NCI-H2107 treated with DMSO at 0.1 percent for 48 hours (cell line): ENCODE data around the gene DDI2.
A peak's percentile ranks its signal among the peaks of the same experiment; 100 is the strongest.
"Not testable (repeated sequence)": the region's sequence is repeated elsewhere in the genome, so short reads cannot be mapped to it uniquely, and the experiment has no call there.

Source experiments
- DNase-seq: peaks from one replicate; lab custom pipeline; 2025; ENCODE audit not compliant: unreplicated experiment; lab: John Stamatoyannopoulos, UW

Gene DDI2

DNA sequence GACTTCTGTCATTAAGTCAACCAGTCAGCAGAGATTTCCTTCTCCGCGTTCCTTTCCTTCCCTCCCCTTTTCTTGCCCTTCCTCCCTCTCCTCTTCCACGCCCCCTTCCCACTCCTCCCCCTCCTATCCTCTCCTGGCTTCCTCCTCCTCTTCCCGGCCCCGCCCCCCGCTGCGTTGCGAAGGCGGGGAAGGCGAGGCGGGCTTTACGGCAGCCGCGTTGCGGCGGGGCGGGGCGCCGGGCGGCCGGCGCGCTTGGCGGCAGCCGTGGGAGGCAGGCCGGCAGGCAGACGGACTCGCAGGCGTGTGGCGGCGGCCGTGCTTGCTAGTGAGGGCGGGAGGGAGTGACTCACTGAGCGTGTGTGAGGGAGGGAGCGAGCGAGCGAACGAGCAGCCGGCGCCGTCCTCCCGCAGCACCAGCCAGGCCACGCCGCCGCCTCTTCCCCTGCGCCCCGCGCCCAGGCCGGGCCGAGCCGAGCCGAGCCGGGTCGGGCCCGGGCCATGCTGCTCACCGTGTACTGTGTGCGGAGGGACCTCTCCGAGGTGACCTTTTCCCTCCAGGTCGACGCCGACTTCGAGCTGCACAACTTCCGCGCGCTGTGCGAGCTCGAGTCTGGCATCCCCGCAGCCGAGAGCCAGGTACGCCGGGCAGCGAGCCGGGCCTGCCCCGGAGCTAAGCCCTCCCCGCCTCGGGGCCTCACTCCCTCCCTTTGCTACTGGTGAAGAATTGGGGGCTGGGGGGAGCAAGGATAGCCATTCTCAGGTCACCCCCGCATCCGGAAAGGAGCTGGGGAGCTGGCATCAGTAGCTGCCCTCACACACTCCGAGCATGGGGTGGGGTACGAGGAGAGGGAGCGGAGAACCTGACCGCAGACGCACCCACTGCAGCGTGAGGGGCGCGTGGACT, at the start of gene DDI2:
TSS of gene DDI2 (plus strand) at position 286 of the 904 bp plus-strand sequence. CDS start at position 499, 213 bp downstream.
- DNase-seq: peak; percentile 77

DNA sequence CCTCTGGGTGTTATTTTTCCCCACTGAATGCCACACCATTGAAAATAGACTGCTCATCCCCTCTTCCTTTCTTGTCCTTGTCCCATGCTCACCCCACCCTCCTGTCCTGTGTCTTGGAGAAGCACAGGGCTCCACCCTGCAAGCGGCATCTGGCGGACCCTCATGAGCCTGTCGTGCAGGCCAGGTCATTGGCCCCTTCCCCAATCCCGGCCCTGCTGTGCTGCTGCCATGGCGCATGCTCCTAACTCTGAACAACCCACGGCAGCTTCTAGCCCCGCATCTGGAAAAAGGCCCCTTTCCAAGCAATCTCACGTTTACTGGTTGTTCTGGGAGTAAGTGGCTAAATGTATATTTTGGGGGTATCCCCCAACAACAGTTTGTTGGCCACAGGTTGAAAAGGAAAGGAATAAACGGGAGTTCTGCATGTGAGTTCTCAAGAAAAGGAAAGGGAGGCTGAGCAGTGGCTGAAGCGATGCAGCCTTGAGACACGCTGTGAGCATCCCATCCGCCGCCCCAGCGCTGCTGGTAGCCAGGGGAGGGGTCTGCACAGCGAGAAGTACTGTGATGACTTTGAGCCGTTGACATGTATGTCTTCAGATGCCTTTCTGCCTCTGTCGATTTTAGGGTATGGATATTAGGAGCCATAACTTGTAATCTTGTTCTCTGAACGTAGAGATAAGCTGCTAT, 48.7 kb upstream of the DDI2 start:
- DNase-seq: no peak

DNA sequence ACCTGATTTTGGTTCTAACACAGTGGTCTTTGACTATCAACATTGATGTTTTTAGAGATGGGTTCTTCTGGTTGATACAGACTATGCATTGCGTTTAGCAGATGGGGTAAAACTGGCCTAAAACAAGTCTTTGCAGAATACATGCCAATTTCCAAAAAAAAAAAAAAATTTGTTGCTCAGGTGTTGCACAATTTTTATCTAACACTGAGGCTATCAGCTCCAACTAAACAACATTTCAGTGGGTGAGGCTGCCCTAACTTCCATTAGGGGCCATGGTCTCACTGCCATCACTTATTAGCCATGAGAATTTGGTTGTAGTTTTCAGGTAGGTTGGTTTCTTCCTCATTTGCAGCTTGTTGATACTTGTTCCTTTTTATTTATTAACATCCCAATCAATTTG, 46.4 kb upstream of the DDI2 start:
- DNase-seq: no peak

DNA sequence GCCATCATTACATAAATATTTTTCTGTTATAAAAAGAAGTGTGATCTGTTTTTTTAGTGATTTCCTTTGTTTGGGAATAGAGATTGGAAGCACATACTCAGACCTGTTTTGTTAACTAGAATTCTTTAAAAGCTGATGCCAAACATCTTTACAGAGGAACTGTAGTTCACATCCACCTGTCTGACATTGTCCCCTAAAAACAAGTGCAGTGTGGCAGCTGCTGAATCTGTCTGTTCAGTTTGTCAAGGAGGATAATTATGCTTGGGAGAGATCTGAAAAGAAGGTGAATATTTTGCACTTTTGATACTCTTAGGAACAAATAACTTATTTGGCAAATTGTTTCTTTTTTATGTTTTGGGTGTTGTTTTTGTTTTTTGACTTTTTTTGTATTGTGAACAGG, 46.0 kb upstream of the DDI2 start:
- DNase-seq: no peak

DNA sequence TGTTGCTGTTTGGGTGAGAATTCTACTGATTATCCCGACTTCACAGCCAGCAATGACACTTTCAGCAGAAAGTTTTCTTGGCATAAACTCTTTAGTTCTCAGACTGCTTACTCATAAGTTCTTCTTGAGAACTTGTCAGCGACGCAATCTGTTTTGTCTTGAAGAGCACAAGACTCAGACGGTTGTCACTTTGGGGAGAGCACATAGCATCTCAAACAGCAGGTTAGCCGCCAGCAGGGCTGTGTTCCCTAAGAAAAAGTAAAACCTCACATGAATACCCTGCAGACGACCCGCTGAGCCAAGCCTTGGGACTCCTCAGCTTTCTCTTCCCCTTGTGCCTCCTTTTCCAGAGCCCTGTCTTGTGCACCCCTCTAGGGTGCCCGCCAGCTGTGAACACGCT, 43.8 kb upstream of the DDI2 start:
- DNase-seq: no peak

DNA sequence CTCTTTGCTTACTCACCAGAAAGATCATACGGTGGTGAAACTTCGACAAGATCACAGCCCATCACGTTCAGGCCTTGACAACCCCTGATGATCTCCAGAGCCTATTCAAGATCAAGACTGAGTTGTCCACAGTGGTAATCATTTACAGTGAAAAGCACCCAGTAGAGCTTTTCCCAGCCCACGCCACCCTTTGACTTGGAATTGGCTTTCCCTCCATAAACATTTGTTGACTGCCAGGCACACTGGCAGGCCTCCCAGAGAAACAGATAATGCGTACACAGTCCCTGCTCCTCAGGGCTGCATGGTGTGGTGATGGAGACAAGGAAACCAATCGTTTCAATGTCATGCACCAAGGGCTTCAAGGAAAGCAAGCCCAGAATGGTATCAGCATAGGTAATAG, 42.5 kb upstream of the DDI2 start:
- no peak for DNase-seq

DNA sequence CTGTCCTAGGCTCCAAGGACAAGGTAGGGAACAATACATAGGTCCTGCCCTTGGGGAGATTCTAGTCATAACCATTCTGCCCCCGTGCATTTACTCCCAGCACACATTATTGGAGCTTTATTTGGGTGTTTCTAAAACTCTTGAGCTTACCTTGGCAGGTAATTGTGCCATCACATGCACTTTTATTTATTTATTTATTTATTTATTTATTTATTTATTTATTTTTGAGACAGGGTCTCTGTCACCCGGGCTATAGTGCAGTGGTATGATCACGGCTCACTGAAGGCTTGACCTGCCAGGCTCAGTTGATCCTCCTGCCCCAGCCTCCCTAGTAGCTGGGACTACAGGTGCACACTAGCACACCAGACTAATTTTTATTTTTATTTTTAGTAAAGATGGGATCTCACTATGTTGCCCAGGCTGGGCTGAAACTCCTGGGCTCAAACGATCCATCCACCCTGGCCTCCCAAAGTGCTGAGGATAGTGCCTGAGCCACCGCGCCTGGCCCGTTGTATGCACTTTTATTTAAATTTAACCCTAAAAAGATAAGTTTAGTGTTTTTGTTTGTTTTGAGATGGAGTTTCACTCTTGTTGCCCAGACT, 41.6 kb upstream of the DDI2 start:
- DNase-seq: no peak

DNA sequence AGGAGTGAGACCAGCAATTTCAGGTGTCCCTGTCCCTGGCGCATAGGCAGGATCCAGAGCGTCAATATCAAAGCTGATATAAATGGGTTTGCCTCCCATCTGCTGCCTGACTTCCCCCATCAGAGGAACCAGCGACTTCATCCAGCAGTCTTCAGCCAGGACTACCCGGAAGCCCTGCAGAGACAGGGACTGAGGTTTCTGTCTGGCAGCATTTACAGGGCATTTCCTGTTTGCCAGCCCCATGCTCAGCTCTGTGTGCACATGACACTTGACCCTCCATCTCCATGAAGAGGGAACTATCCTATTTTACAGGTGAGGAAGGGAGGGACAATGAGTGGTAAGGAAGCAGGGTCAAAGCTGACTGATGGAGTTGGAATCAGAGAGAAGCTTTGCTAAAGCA, 39.6 kb upstream of the DDI2 start:
- DNase-seq: no peak

DNA sequence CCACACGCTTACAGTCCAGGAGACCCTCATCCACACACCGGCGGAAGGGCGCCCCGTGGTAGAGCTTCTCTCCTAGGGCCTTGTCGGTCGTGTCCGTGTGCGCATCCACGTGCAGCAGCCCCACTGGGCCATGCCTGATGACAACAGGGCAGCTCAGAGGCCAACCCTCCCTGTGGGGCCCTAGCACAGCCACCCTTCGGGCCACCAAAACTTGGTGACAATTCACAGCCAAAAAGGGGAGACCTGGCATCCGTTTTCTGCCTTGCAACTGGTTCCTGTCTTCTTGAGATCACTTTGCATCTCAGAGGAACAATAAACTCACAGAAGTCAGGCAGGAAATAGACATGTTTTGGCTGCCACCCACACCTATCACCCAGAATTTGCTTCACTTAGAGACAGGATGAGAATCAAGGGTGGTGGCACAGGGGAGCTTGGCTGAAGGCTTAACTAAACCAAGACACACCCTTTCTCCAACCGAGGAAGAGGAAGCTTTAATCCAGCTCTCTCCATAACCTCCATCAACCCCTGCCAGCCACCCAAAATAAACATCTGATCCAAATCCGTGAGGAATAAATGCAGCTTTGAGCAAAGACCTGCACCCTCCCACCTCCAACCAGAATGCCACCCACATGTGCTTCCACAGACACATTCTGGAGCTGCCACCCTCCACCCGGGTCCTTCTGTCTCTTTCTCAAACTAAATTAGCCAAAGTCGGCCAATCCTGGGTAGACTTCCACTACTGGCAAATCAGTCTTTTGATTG, 38.2 kb upstream of the DDI2 start:
- DNase-seq: no peak

DNA sequence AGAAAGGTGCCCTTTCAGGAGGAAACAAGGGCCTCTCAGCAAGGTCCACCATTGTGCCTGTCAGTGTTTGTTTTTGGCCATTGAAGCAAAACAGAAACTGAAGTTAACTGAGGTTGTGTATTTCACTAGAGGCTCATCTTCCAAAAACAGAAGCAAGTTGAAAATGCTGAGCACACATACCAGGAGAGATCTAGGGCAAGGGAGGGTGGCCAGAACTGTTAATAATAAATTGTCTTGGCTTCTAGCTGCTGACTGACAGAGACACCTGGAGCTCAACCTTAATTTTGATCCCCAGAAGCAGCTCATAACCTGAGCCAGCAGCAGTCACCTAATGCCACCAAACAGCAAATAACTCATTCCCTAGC, 37.6 kb upstream of the DDI2 start:
- DNase-seq: no peak

DNA sequence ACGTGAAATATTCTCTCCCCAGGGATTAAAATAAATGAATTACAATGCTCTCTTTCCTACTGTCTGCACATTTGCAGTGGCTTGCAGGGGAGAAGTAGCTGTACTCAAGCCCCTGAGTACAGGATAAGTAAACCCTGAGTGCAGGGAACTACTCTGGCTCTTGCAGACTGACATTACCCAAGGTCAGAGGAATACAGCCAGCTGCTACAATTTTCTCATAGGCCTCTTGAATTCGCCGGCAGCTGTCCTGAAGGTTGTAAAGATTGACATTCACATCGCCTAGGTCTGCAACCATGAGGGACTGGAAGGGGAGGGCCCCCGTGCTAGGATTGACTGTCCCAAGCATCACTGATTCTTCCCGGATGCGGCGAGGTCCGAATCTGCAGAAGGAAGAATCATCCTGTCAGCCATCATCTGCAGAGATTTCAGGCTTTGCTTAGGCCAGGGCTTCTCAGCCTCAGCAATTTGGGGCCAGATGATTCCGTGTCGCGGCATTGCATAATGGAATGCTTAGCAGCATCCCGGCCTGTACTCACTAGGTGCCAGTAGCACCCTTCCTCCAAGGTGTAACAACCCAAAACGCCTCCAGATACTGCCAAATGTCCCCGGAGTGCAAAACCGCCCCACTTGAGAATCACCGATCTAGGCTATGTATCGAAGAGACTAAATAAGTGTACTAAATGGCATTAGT, 34.1 kb upstream of the DDI2 start:
- DNase-seq: no peak

DNA sequence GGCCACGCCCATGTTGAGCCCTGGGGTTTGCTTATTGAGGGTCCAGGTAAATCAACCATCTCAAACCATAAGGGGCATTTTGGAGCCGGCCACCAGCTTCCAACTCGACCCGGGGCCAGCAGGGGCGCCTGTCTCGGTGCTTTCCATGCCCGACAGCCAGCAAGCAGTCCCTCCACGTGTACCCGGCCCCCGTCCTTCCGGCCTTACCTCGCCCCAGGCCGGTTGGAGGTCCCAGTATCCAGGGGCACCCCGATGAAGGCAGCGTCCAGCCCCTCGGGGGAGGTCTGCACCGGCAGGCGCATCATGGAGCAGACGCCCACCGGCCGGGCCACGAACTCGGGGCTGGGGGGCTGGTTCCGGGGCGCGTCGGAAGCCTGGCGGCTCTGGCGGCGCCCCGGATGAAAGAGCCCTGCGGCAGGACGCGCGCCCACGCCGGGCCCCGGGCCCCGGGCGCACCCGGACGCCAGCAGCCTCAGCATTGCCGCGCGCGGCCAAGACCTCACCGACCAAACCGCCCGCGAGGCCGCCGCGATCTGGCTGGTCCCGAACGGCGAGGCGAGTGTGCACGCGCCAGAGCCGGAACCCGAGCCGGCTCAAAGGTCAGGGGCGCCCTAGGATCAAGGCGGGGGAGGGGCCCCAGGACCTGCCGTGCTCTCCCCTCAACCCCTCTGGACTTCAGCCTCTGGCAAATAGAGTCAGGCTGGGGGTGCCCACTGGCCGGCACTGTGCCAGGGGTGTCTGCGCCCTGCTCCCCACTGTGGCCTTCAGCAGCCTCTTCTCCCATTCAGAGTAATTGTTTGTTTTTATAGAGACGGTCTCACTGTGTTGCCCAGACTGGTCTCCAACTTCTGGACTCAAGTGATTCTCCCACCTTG, 32.5 kb upstream of the DDI2 start, which contains the start of gene AGMAT:
TSS of gene AGMAT (minus strand) at position 563 of the 875 bp plus-strand sequence. CDS start at position 479, 84 bp downstream.
- DNase-seq: no peak

DNA sequence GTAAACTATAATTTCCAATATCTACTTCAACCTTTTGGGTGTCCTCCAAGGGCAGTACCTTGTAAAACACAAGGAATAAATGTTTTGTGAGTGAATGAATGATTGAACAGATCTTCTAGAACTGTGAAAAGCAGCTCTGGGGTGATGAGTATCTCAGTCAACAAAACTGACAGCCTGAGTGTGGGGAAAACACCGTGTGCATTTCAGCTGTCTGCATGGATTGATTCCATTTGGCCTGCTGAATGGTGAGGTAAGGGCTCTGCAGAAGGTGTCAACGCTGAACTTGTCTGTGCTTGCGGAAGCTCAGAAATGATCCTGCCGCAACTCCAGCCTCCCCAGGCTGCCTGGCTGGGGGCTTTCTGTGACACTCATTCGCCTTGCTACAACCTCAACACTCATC, 25.0 kb upstream of the DDI2 start:
- DNase-seq: no peak

DNA sequence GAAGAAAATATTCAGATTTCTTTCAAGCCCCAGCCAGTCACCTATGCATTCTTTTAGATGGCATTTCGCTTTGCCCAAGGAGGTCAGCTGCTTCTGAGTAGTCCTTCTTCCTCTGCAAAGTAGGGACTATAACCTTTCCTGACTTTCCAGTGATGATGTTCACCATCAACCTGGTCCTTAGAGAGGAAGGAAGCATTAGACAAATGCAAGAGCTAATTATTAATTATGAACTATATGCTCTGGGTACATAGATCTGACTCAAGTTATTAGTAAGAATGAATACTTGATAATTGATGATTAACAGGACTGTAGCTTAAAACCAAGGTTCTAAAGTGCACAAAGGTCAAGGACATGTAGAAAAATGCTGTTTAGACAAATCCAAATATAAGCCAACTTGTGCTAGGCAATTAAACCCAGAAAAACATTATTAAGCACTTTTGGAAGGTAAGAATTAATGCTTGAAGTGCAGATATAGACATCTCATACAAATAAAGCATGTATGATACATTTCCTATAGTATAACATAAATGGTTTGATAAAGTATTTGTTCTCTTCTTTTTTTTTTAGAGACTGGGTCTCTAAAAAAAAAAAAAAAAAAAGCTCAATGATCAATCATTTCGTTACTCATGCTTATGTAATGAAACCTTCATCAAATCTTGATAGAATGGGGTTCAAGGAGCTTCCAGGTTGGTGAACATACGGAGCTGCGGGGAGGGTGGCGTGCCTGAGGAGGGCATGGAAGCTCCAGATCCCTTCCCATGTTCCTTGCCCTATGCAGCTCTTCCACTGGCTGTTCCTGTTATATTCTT, 21.2 kb upstream of the DDI2 start:
- no peak for DNase-seq

DNA sequence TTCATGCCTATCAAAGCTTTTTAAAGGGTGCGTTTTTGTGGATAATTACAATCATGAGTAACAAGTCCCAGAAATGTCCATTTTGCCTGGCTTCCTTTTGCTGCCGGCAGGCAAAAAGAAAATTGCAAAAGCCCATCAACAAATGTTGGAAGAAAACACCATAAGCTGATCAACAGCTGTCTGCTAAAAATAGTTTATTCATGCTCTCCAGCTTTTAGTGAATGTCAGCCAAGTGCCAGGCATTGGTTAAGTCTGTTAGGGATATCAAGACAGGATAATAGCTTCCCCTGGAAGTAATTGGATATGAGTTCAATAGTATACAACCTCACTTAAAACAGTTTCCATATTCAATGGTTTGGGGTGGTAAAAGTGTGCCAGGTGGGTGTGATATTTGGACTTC, 18.8 kb upstream of the DDI2 start:
- DNase-seq: no peak

DNA sequence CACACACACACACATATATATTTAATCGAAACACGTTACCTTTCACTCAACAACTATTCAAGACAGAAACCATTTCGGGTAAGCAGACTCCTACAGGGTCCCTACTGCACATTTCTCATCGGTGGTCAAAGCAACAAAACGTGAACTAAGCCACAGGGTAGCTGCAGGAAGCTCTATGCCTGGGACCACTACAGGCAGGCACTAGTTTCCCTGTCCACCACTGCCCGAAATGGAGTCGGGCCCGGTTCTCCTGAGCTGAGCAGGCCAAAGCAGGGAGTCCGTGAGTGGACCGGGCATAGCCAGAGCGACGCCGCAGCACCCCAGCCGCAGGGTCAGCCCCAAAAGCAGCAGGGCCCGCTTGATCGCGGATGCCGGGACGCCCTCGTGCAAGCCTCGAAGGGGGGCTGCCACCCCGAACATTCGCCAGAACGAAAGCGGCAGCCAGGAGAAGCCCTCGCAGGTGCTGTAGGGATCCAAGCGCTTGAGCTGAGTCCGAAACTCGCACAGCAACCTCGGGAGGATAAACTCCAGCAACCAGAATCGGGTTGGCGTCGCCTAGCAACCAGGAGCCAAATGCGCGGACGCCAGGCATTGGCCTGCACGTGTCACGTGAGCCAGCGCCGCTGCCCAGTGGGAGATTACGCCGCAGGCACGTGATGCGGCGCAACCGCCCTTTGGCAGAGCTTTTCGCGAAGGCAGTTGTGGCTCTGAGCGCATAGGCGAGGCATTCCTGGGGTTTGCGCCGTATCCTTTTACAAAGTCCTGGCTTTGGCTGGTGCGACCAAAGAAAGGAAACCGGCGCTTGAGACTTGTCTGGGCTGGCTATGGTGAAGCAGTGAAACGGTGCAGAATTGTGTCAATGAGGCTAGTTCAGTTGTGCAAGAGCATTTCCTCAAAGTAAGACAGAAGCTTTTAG, 13.9 kb upstream of the DDI2 start:
- DNase-seq: peak; percentile 81

DNA sequence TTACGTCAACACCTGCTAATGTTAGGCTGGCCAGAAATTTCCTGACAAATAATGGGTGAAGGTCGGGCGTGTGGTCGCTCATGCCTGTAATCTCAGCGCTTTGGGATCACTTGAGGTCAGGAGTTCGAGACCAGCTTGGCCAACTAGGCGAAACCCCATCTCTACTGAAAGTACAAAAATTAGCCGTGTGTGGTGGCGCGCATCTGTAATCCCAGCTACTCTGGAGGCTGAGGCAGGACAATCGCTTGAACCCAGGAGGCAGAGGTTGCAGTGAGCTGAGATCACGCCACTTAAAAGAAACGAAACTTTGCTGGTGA, 13.3 kb upstream of the DDI2 start:
- not testable (repeated sequence) for DNase-seq

DNA sequence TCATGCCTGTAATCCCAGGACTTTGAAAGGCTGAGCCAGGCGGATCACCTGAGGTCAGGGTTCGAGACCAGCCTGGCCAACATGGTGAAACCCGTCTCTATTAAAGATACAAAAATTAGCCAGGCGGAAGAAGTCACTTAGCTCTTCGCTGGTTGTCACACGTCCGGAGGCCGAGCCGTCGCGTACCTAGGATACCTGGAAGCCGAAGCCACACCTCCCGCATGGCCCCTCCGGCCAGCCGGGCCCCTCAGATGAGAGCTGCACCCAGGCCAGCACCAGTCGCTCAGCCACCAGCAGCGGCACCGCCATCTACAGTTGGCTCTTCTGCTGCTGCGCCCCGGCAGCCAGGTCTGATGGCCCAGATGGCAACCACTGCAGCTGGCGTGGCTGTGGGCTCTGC, 12.9 kb upstream of the DDI2 start:
- not testable (repeated sequence) for DNase-seq
